Mammary microvascular endothelial cell (primary cell): Measurements from ENCODE around the gene HSD17B8. TPM values are rescaled to one million over a fixed set of nuclear protein-coding genes. Genes with fewer than 3 reads are reported as not detected.

ENCODE experiments used
- total RNA-seq: library from RNA; depleted of rRNA; stranded (reverse); fragments of >200 nt; gene quantifications from 2 replicates; pipeline ENCODE4 v1.2.3, GENCODE V29; 2015

The HSD17B8 gene
- 6.7 and 9.8 TPM in 2 replicates for total RNA-seq

GRCh38 chr6:33204415-33205190, at the start of gene HSD17B8:
HSD17B8 (plus strand) TSS chr6:33204655; CDS start chr6:33204669, 14 bp downstream.

DNA sequence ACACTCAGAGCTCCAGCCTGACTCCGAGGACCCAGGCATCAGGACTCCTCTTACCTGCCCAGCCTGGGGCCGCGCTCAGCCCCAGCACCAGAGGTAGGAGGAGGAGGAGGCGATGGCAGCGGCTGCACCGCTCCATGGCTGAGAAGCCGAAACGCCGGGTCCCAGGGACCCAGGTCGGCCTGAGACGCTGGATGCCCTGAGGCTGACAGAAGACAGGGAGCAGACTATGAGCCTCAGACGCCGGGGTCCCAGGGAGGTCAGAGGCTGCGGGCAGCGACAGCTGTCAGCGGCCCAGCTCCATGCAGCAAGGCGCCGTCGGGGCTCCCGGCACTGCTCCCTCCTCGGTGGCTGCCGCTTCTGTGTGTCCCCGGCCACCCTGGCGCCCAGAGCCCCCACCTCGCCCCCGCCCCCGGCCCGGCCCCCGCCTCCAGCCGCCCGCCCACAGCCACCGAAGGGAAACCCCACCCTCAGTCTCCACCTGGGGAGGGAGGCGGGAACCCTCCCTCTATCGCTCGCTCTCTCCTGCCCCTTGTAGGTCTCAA, 12.3 kb upstream of the HSD17B8 start, which contains the start of gene COL11A2:
Gene COL11A2, minus strand, starts transcription at position 363 of the 542 bp plus-strand sequence. Its CDS starts 227 bp downstream, at position 136.

DNA sequence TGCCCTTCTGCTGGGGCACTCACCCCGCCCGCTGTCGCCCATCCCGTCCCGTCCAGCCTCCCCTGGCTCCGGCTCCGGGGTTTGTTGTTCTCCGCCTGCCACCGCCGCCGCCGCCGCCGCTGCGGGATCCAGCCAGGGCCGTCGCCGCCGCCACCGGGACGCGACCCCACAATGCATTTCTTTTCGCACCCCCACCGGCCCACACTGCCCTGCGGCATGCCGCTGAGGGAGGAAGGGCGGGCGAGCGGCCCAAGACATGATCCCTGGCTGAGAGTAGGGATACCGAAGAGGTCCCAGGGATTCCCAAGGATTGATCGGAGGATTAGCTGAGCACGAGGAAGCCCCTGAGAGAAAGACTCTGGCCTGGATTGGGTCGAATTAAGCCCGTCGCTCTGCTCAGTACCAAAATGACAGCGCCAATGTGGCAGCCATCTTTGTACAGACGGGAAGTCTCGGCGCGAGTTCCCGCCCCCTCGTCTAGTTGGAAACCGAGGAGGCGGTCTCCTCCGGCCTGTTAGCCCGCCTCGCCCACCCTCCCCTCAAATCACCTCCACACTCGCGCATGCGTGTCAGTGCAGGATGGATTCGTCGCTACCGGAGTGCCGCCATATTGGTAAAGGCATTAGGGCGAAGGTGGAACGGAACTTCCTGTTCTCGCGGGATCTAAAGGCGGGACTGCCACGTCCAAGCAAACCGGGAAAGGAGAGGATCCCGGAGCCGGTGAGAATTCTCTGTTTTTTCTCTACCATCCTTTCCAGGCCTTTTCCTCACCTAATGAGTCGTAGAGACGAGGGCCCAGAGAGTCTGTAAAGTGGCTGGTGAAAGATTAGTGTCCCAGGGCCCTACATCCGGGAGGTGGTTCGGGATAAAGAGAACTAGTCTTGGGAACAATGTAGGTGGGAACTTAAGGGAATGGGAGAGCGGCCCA, 4.0 kb upstream of the HSD17B8 start, which contains the start of the genes RXRB and SLC39A7:
Gene RXRB, minus strand, starts transcription at position 447 of the 928 bp plus-strand sequence. Its CDS starts 189 bp downstream, at position 258.
Gene SLC39A7, plus strand, starts transcription at position 649 of the 928 bp plus-strand sequence. CDS start 379 bp downstream, outside the sequence.

DNA sequence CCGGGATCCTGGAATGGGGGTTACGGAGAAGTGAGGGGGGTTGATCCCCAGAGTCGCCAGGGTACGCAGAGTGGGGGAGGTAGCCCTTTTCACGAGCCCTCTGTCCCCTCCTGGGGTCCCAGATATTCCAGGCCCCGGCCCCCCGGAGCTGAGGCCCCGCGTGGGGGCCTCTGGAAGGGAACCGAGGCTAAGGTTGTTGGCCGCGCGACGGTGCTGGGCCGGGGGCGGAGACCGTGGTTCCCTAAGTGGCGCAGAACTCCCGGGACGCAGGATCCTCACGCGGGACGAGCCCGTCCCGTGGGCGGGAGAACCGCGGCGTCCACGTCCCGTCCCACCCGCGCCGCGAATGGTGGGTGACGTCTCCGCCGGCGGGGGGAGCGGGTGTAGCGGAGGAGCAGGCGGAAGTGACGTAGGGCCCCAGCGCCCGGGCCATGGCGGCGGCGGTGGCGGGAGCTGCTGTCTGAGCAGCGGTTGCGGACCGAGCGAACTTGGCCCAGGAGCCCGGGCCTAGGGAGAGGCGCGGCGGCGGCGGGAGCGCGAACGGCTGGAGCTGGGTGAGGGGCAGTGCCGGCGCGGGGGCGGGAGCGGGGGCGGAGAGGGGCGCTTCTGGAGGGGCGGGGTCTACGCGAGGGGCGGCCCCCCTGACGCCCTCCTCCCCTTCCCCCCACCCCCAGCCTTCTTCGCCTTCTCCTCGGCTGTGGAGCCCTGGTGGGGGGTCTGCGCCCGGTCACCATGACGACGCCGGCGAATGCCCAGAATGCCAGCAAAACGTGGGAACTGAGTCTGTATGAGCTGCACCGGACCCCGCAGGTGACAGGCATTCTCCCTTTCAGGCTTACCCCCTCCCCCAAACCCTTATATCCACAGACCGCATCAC, 3.9 kb downstream of the HSD17B8 start, which contains the start of gene RING1:
Gene RING1, plus strand, starts transcription at position 410 of the 877 bp plus-strand sequence. Its CDS starts 323 bp downstream, at position 733.

Other genes with a start within 250 kb of the HSD17B8 start
- 98.5 and 99.9 TPM in 2 replicates for gene BRD2, start 236.1 kb upstream of the HSD17B8 start, total RNA-seq
- not detected in 2 replicates for gene HLA-DOA, start 195.1 kb upstream of the HSD17B8 start, total RNA-seq
- 9.8 and 28.3 TPM in 2 replicates for gene HLA-DPA1, start 131.0 kb upstream of the HSD17B8 start, total RNA-seq
- gene HLA-DPB1, start 128.7 kb upstream of the HSD17B8 start, total RNA-seq, result 31.0 and 37.8 TPM in 2 replicates
- gene COL11A2, start 12.2 kb upstream of the HSD17B8 start, total RNA-seq, result 0.07 and 0.15 TPM in 2 replicates
- gene RXRB, start 4.0 kb upstream of the HSD17B8 start, total RNA-seq, result 12.9 and 17.4 TPM in 2 replicates
- 75.7 and 93.8 TPM in 2 replicates for gene SLC39A7, start 3.8 kb upstream of the HSD17B8 start, total RNA-seq
- 8.7 and 11.7 TPM in 2 replicates for gene RING1, start 3.8 kb downstream of the HSD17B8 start, total RNA-seq
- gene VPS52, start 67.2 kb downstream of the HSD17B8 start, total RNA-seq, result 36.8 and 43.6 TPM in 2 replicates
- 4,238 and 4,354 TPM in 2 replicates for gene RPS18, start 67.4 kb downstream of the HSD17B8 start, total RNA-seq
- 5.6 and 8.1 TPM in 2 replicates for gene B3GALT4, start 72.5 kb downstream of the HSD17B8 start, total RNA-seq
- gene WDR46, start 84.6 kb downstream of the HSD17B8 start, total RNA-seq, result 65.6 and 74.7 TPM in 2 replicates
- gene PFDN6, start 84.9 kb downstream of the HSD17B8 start, total RNA-seq, result 55.3 and 67.7 TPM in 2 replicates
- gene RGL2, start 94.3 kb downstream of the HSD17B8 start, total RNA-seq, result 49.4 and 55.9 TPM in 2 replicates
- gene TAPBP, start 109.4 kb downstream of the HSD17B8 start, total RNA-seq, result 171 and 179 TPM in 2 replicates
- gene ZBTB22, start 113.1 kb downstream of the HSD17B8 start, total RNA-seq, result 8.9 and 11.6 TPM in 2 replicates
- gene DAXX, start 118.3 kb downstream of the HSD17B8 start, total RNA-seq, result 35.7 and 36.8 TPM in 2 replicates
- 41.9 and 45.2 TPM in 2 replicates for gene KIFC1, start 187.2 kb downstream of the HSD17B8 start, total RNA-seq
- 17.9 and 24.2 TPM in 2 replicates for gene PHF1, start 206.4 kb downstream of the HSD17B8 start, total RNA-seq
- 151 and 168 TPM in 2 replicates for gene CUTA, start 213.5 kb downstream of the HSD17B8 start, total RNA-seq
- gene SYNGAP1, start 215.4 kb downstream of the HSD17B8 start, total RNA-seq, result 1.4 and 2.7 TPM in 2 replicates
- gene ZBTB9, start 249.9 kb downstream of the HSD17B8 start, total RNA-seq, result 4.1 and 4.9 TPM in 2 replicates